Measurements from ENCODE around the gene CEP192.

Gene CEP192

DNA sequence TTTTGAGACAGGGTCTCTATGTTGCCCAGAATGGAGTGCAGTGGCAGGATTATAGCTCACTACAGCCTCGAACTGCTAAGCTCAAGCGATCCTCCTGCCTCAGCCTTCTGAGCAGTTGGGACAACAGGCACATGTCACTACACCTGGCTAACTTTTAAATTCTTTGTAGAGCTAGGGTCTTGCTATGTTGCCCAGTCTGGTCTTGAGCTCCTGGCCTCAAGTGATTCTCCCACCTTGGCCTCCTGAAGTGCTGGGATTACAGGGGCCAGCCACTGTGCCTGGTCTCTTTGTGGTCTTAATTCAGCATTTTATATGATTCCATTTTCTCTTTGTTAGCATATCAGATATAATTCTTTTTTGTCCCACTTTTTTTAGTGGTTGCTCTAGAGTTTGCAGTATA is 34.1 kb downstream of the CEP192 start:
- H3K27ac ChIP-seq (ENCODE audit: insufficient read depth in 1 of 2, low read depth in 1 of 2, low read length in 2 of 2, poor library complexity in 1 of 2, severe bottlenecking in 2 of 2) = no peak overlapping the region
- H3K36me3 ChIP-seq (ENCODE audit: control insufficient read depth in 4 of 4, insufficient read depth in 4 of 4, low read length in 3 of 4) = peaks cover 22 to 67% (median 43%) of the 10 kb centered on the region in 4 experiments
- WGBS (ENCODE audit: insufficient coverage) = 100% methylated on average over 2 of the region's 2 CpGs

DNA sequence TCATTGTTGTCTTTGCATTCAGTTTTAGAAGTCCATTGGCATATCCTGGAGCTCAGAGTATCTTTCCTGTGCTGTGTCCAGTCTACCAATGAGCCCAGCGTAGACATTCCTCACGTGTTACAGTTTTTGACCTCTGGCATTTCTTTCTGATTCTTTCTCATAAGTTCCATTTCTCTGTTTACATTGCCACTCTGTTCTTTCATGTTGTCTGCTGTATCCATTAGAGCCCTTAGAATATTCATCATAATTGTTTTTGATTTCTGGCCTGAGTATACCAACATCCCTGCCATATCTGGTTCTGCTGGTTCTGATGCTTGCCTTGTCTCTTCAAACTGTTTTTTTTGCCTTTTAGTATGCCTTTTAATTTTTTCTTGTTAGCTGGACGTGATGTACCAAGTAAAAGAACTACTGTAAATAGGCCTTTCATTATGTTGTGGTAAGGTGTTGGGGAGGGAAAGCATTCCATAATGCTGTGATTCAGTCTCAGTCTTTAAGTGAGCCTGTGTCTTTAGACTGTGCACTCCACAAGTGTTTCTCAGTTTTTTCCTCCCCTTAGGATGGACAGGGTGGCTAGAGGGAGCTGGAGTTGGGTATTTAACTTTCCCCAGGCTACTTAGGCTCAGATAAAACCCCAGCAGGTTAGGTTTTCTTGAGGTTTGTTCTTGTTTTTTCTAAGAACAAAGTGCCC is 35.6 kb downstream of the CEP192 start:
- H3K9me3 ChIP-seq (ENCODE audit: control extremely low read depth in 1 of 5, control insufficient read depth in 4 of 5, insufficient read depth in 2 of 5, low read depth in 1 of 5, low read length in 4 of 5) = peaks cover 0 to 6% (median 0%) of the 10 kb centered on the region in 5 experiments
- no peak overlapping the region for H3K27ac ChIP-seq (ENCODE audit: insufficient read depth in 1 of 2, low read depth in 1 of 2, low read length in 2 of 2, poor library complexity in 1 of 2, severe bottlenecking in 2 of 2)
- H3K4me3 ChIP-seq (ENCODE audit: control insufficient read depth in 1 of 7, extremely low read depth in 1 of 7, insufficient read depth in 4 of 7, low read depth in 2 of 7, low read length in 6 of 7) = no peak overlapping the region
- H3K4me1 ChIP-seq (ENCODE audit: control extremely low read depth in 1 of 4, control insufficient read depth in 4 of 4, insufficient read depth in 4 of 4, low read length in 3 of 4) = no peaks in the 10 kb centered on the region
- H3K27me3 ChIP-seq (replicated peaks in 2 of 5; ENCODE audit: control insufficient read depth in 4 of 5, insufficient read depth in 5 of 5, low read length in 4 of 5) = no peaks in the 10 kb centered on the region
- WGBS (ENCODE audit: insufficient coverage) = 100% methylated on average over 3 of the region's 3 CpGs
- CTCF ChIA-PET = no interaction called here
- peaks cover 28 to 65% (median 44%) of the 10 kb centered on the region in 4 experiments for H3K36me3 ChIP-seq (ENCODE audit: control insufficient read depth in 4 of 4, insufficient read depth in 4 of 4, low read length in 3 of 4)
- POLR2A ChIA-PET = no interaction called here
- DNase-seq = no peak

More for the DNA sequence above, 34.1 kb downstream of the CEP192 start:
- Histone ChIP-seq H3K27me3 (replicated peaks in 2 of 5; ENCODE audit: control insufficient read depth in 4 of 5, insufficient read depth in 5 of 5, low read length in 4 of 5) (no peaks in the 10 kb centered on the region), H3K4me3 (ENCODE audit: control insufficient read depth in 1 of 7, extremely low read depth in 1 of 7, insufficient read depth in 4 of 7, low read depth in 2 of 7, low read length in 6 of 7) (no peak overlapping the region), H3K9me3 (ENCODE audit: control extremely low read depth in 1 of 5, control insufficient read depth in 4 of 5, insufficient read depth in 2 of 5, low read depth in 1 of 5, low read length in 4 of 5) (peaks cover 0 to 6% (median 0%) of the 10 kb centered on the region in 5 experiments), H3K4me1 (ENCODE audit: control extremely low read depth in 1 of 4, control insufficient read depth in 4 of 4, insufficient read depth in 4 of 4, low read length in 3 of 4) (no peaks in the 10 kb centered on the region)
- ChIA-PET CTCF (interaction anchor here (2.9 kb wide), 1 partner anchor 12 kb away, joined by 14 read pairs; no protein-coding TSS in a partner anchor), POLR2A (no interaction called here)
- DNase-seq = no peak

DNA sequence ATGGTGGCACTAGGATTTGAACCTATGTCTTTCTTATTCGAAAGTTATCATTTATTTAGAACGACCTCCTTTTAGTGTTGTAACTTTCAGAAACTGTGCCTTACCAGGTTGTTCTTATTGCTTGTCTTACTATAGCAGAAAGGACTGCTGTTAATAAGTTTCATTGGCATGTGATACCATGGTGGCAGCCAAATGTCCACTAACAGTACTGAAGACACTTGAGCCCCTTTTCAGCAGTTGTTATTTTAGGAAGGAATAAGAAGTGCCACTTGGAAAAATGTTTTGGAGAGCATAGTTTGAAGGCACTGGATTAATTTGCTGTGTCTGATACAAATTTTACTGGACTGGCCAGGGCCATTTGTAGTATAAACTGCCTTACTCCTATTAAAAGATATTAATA is 37.7 kb downstream of the CEP192 start:
- no peaks in the 10 kb centered on the region for H3K9me3 ChIP-seq (ENCODE audit: control extremely low read depth in 1 of 5, control insufficient read depth in 4 of 5, insufficient read depth in 2 of 5, low read depth in 1 of 5, low read length in 4 of 5)
- peaks cover 29 to 71% (median 46%) of the 10 kb centered on the region in 4 experiments for H3K36me3 ChIP-seq (ENCODE audit: control insufficient read depth in 4 of 4, insufficient read depth in 4 of 4, low read length in 3 of 4)
- DNase-seq = no peak
- H3K4me3 ChIP-seq (ENCODE audit: control insufficient read depth in 1 of 7, extremely low read depth in 1 of 7, insufficient read depth in 4 of 7, low read depth in 2 of 7, low read length in 6 of 7) = no peak overlapping the region
- no peaks in the 10 kb centered on the region for H3K27me3 ChIP-seq (replicated peaks in 2 of 5; ENCODE audit: control insufficient read depth in 4 of 5, insufficient read depth in 5 of 5, low read length in 4 of 5)
- no peaks in the 10 kb centered on the region for H3K4me1 ChIP-seq (ENCODE audit: control extremely low read depth in 1 of 4, control insufficient read depth in 4 of 4, insufficient read depth in 4 of 4, low read length in 3 of 4)
- CTCF ChIA-PET = no interaction called here
- 100% methylated on average over 2 of the region's 2 CpGs for WGBS (ENCODE audit: insufficient coverage)
- no peak overlapping the region for H3K27ac ChIP-seq (ENCODE audit: insufficient read depth in 1 of 2, low read depth in 1 of 2, low read length in 2 of 2, poor library complexity in 1 of 2, severe bottlenecking in 2 of 2)
- POLR2A ChIA-PET = no interaction called here

DNA sequence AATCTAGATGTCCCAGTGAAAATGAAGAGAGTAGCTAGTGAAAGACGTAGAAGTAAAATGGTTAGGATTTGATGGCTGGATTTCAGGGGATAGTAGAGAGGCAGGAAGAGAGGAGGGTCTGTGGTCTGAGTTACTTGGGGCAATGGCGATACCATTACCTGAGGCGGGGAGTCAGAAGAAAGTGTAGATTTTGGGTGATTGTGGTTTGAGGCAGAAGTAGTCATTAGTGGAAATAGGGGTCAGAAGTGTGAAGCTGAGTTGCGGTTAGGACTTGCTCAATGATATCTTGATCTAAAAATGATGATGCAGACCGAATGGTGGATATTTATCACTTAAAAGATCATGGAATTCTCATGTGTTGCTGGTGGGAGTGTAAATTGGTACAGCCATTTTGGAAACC is 41.0 kb downstream of the CEP192 start:
- Histone ChIP-seq H3K9me3 (ENCODE audit: control extremely low read depth in 1 of 5, control insufficient read depth in 4 of 5, insufficient read depth in 2 of 5, low read depth in 1 of 5, low read length in 4 of 5) (no peaks in the 10 kb centered on the region), H3K27me3 (replicated peaks in 2 of 5; ENCODE audit: control insufficient read depth in 4 of 5, insufficient read depth in 5 of 5, low read length in 4 of 5) (no peaks in the 10 kb centered on the region), H3K36me3 (ENCODE audit: control insufficient read depth in 4 of 4, insufficient read depth in 4 of 4, low read length in 3 of 4) (peaks cover 29 to 78% (median 47%) of the 10 kb centered on the region in 4 experiments), H3K27ac (ENCODE audit: insufficient read depth in 1 of 2, low read depth in 1 of 2, low read length in 2 of 2, poor library complexity in 1 of 2, severe bottlenecking in 2 of 2) (no peak overlapping the region), H3K4me3 (ENCODE audit: control insufficient read depth in 1 of 7, extremely low read depth in 1 of 7, insufficient read depth in 4 of 7, low read depth in 2 of 7, low read length in 6 of 7) (no peak overlapping the region), H3K4me1 (ENCODE audit: control extremely low read depth in 1 of 4, control insufficient read depth in 4 of 4, insufficient read depth in 4 of 4, low read length in 3 of 4) (no peaks in the 10 kb centered on the region)
- ChIA-PET POLR2A (no interaction called here), CTCF (no interaction called here)
- no peak for DNase-seq
- 97% methylated on average over 4 of the region's 5 CpGs for WGBS (ENCODE audit: insufficient coverage)

DNA sequence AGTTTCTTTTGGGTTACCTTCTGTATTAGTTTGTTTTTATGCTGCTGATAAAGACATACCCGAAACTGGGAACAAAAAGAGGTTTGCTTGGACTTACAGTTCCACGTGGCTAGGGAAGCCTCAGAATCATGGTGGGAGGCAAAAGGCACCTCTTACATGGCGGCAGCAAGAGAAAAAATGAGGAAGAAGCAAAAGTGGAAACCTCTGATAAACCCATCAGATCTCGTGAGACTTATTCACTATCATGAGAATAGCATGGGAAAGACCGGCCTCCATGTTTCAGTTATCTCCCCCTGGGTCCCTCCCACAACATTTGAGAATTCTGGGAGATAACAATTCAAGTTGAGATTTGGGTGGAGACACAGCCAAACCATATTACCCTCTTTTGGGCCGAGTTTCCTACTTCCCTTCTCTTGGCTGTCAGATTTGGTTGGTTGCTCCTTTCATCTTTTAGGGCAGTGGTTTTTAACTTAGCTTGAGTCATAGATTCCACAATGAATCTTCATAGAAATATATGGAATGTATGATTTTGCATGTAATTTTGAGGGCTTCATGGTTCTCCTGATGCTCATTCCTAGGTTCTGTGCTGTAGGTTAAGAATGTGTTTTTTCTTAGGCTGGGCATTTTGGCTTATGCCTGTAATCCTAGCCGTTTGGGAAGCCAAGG is 44.2 kb downstream of the CEP192 start:
- H3K4me1 ChIP-seq (ENCODE audit: control extremely low read depth in 1 of 4, control insufficient read depth in 4 of 4, insufficient read depth in 4 of 4, low read length in 3 of 4) = no peaks in the 10 kb centered on the region
- H3K27ac ChIP-seq (ENCODE audit: insufficient read depth in 1 of 2, low read depth in 1 of 2, low read length in 2 of 2, poor library complexity in 1 of 2, severe bottlenecking in 2 of 2) = no peak overlapping the region
- ChIA-PET CTCF (interaction anchor here (1.1 kb wide), 1 partner anchor 27 kb away, joined by 3 read pairs; no protein-coding TSS in a partner anchor), POLR2A (no interaction called here)
- H3K36me3 ChIP-seq (ENCODE audit: control insufficient read depth in 4 of 4, insufficient read depth in 4 of 4, low read length in 3 of 4) = peaks cover 28 to 78% (median 42%) of the 10 kb centered on the region in 4 experiments
- no peak for DNase-seq
- H3K4me3 ChIP-seq (ENCODE audit: control insufficient read depth in 1 of 7, extremely low read depth in 1 of 7, insufficient read depth in 4 of 7, low read depth in 2 of 7, low read length in 6 of 7) = no peak overlapping the region
- H3K27me3 ChIP-seq (replicated peaks in 2 of 5; ENCODE audit: control insufficient read depth in 4 of 5, insufficient read depth in 5 of 5, low read length in 4 of 5) = no peaks in the 10 kb centered on the region
- WGBS (ENCODE audit: insufficient coverage) = 100% methylated on average over 3 of the region's 7 CpGs
- no peaks in the 10 kb centered on the region for H3K9me3 ChIP-seq (ENCODE audit: control extremely low read depth in 1 of 5, control insufficient read depth in 4 of 5, insufficient read depth in 2 of 5, low read depth in 1 of 5, low read length in 4 of 5)

DNA sequence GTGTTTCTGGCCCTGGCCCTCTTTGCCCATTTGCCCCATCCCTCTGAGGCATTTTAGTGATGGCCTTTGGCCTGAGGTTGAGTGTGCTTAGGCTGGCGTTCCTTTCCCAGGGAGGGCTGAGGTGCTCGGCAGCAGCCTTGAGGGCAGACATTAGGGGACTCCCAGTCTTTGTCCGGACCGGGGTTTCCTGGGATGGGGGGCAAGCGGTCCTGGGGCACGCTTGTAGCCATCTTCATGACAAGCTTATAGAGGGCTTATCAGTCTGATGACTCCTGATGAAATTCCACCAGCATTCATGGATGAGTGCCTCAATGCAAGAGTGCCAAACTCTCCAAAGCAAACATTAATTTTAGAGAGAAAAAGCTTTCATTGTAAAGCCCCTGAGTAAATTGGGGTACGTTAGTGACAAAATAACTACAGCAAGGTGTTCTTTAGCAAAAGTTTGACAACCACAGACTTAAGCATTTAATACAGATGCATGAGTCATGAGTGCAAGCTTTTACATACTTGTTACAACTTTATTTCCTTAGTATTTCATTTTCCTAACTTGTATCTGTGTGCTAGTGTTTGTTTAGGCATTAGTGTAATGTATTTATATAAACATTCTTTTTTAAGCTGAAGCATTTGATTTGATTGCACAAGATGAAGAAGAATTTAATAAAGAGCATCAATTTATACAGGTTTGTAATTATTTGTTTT is 45.6 kb downstream of the CEP192 start:
- no peak for DNase-seq
- POLR2A ChIA-PET = no interaction called here
- Histone ChIP-seq H3K27ac (ENCODE audit: insufficient read depth in 1 of 2, low read depth in 1 of 2, low read length in 2 of 2, poor library complexity in 1 of 2, severe bottlenecking in 2 of 2) (no peak overlapping the region), H3K36me3 (ENCODE audit: control insufficient read depth in 4 of 4, insufficient read depth in 4 of 4, low read length in 3 of 4) (peaks cover 22 to 72% (median 37%) of the 10 kb centered on the region in 4 experiments), H3K4me1 (ENCODE audit: control extremely low read depth in 1 of 4, control insufficient read depth in 4 of 4, insufficient read depth in 4 of 4, low read length in 3 of 4) (no peaks in the 10 kb centered on the region), H3K4me3 (ENCODE audit: control insufficient read depth in 1 of 7, extremely low read depth in 1 of 7, insufficient read depth in 4 of 7, low read depth in 2 of 7, low read length in 6 of 7) (no peak overlapping the region), H3K9me3 (ENCODE audit: control extremely low read depth in 1 of 5, control insufficient read depth in 4 of 5, insufficient read depth in 2 of 5, low read depth in 1 of 5, low read length in 4 of 5) (no peaks in the 10 kb centered on the region), H3K27me3 (replicated peaks in 2 of 5; ENCODE audit: control insufficient read depth in 4 of 5, insufficient read depth in 5 of 5, low read length in 4 of 5) (no peaks in the 10 kb centered on the region)
- 98% methylated on average over 6 of the region's 7 CpGs for WGBS (ENCODE audit: insufficient coverage)
- CTCF ChIA-PET = interaction anchor here (0.5 kb wide), 2 partner anchors 46 to 575 kb away, joined by 3 read pairs; no protein-coding TSS in a partner anchor

DNA sequence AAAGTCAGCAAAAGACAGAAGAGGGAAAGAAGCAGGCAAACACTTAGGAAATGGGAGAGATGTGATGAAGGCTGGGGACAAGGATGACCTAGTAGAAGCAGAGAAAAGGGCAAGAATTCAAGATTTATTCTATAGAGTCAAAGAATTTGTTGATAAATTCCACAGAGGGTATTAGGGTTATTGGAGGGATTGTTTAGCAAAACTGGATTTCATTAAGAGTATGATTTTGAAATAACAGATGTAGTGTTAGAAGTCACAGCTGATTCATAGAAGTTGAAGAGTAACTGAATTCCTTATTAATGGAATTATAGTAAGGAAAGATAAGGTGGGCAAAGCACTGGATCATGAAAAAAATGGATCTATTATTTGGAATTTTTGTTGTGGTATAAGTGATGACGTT is 48.6 kb downstream of the CEP192 start:
- no peak overlapping the region for H3K27ac ChIP-seq (ENCODE audit: insufficient read depth in 1 of 2, low read depth in 1 of 2, low read length in 2 of 2, poor library complexity in 1 of 2, severe bottlenecking in 2 of 2)
- ChIA-PET POLR2A (no interaction called here), CTCF (interaction anchor here (0.7 kb wide), 1 partner anchor 94 kb away, joined by 3 read pairs; no protein-coding TSS in a partner anchor)
- no CpG with 5 or more reads among the region's 1 CpG for WGBS (ENCODE audit: insufficient coverage)
- no peak for DNase-seq
- no peaks in the 10 kb centered on the region for H3K4me1 ChIP-seq (ENCODE audit: control extremely low read depth in 1 of 4, control insufficient read depth in 4 of 4, insufficient read depth in 4 of 4, low read length in 3 of 4)
- H3K36me3 ChIP-seq (ENCODE audit: control insufficient read depth in 4 of 4, insufficient read depth in 4 of 4, low read length in 3 of 4) = peaks cover 20 to 62% (median 38%) of the 10 kb centered on the region in 4 experiments
- H3K4me3 ChIP-seq (ENCODE audit: control insufficient read depth in 1 of 7, extremely low read depth in 1 of 7, insufficient read depth in 4 of 7, low read depth in 2 of 7, low read length in 6 of 7) = no peak overlapping the region
- no peaks in the 10 kb centered on the region for H3K27me3 ChIP-seq (replicated peaks in 2 of 5; ENCODE audit: control insufficient read depth in 4 of 5, insufficient read depth in 5 of 5, low read length in 4 of 5)
- H3K9me3 ChIP-seq (ENCODE audit: control extremely low read depth in 1 of 5, control insufficient read depth in 4 of 5, insufficient read depth in 2 of 5, low read depth in 1 of 5, low read length in 4 of 5) = peaks cover 2 to 10% (median 7%) of the 10 kb centered on the region in 5 experiments
